T-helper 22 cell (primary cell): ENCODE results near the gene HOXD12.

Experiments
- DNase-seq: peaks from one replicate; pipeline ENCODE4 v3.0.0-alpha.2; 2020; ENCODE audit warnings: low read depth

The HOXD12 gene

DNA sequence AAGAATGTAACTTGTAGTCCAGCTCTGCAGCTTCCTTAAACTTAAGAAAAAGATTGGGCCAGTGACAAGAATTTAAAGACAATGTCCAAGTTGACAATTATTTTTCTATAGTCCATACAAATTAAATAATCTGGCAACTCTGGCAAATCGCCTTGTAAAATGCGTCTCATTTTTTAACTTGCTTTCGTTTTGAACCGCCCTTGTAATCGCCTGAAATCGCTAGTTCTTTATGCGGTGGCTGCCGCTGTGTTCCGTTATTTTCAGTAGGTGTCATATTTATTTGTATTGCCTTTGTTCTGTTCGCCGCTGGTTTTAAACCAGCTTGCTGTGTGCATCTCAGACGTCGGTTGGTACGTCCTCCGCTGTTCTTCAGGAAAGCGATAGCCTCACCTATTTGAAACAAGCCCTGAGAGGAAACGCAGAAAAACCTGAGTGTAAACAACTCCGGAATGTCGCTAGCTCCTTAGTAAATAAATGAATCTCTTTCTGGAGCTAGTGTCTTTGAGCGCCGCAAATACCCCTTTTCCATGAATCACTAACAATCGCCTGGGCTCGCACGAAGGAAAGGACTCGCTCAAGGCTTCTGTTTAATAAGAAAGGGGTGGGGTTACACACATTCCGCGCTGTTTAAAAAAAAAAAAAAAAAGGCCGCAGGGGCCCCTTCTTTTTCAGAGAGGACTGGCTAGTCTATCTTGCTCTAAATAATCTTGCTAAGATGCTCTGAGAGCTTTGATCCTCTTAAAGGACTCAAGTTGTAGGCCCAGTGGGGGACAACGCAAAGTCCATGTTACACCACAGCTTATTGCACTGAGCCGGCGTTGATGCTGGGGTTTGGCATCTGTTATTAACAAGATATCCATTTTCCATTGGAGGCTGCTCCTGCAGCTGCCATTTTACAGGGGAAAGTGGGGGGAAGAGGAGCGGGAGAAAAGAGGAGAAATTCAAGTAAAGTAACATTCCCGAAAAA is 32.9 kb downstream of the HOXD12 start:
- DNase-seq, result no peak

DNA sequence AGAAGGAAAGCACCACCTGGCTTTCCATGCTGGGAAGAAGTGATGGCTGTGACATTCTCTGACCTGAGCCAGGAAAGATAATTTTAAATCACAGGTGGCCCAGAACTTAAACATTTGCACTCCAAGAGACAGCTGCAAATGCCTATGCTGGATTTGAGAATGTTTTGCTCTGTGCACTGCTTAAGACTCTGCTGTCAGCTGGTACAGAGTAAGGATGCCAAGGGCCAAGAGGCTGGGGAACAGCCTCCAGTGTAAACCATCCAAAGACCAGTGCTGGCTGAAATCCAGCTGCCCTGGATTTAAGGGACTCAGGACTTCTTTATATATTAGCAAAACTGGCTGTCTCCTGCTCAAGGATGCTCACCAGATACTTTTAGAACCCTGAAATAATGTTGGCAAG is 33.8 kb downstream of the HOXD12 start:
- DNase-seq, result no peak

DNA sequence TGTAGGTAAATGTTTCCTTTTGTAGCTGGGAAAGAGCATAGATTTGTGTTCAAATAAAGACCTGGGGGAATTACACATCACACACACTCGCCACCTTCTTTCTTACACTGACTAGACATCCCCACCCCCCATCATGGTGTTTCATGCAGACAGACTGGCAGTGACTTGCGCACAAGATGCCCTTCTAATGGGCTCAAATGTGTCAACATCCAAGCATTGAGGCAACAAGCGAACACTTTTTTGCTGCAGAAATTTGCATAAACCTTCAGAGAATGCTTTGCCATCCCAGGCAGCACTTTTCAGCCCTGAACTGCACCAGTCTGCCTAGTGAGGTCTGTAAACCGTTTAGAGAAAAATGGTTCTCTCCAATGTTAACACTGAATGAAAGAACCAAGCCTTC is 34.4 kb downstream of the HOXD12 start:
- no peak for DNase-seq

DNA sequence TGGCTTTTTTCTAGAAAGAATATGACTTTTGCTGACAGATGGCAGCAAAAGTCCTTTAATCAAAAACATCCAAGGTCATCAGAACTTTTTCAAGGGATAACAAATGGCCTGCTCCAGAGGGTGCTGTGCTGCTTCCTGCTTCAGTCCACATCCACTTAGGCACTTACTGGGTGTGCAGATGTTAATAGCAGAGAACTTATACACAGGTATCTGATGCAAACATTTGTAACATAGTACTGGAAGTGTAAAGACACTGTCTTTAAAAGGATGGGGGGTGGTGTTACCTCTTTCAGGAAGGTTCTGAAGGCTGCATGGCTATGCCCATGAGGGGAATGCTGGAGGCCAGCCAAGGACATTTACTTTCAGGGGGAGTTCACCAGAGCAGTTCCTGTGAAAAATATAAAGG is 35.4 kb downstream of the HOXD12 start:
- no peak for DNase-seq

DNA sequence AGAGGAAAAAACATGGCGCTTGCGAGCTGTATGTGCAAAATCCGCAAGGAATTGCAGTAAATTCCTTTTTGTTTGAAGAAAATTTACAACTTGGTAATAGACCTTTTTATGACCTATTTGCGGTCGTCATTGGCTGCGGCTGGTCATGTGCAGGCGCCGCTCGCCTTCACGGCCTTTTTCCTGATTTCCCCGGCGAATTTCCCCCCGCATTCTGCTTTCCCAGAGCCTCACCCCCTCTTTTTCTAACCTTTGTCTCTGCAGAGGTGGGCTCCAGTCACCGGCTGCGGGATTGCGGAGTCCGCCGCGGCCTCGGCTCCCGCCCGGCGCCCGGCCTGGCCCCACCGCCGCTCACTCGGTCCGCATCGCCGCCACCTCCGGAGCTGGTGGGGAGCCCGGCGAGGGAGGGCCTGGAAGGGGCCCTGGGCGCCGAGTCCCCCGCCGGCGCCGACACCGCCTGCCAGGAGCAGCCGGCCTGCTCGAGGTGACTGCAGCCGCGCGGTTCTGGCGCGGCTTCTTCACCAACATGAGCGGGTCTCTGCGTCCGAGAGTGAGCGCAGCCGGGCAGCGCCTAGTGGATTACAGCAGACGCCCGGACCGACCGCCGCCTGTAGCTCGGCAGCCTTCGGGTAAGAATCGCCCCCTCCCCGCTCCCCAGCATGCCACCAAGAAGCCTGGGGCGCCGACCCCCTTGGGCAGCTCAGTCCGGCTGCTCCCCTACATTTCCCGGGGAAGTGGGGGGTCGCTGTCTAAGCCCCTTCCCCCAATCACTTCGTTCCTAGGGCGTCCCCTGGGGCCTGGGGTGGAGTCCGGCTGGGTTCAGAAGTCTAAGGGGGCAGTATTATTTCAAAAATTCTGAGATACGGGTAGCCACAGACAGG is 37.0 kb downstream of the HOXD12 start:
- no peak for DNase-seq

DNA sequence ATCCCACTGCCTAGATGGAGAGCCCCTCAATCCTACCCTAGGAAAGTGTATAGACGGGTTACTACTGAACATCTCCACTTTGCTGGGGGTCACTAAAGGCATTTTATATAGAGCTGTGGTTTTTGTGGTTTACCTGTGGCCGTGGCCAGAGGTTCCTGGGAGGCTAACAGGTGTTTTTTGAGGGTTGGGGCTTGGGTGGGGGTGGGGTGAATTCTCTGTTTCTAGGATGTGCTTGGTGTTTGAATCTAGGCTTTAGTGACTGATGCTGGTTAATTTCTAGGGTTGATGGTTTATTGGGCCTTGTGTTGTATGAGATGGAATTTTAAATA is 37.6 kb downstream of the HOXD12 start:
- no peak for DNase-seq

DNA sequence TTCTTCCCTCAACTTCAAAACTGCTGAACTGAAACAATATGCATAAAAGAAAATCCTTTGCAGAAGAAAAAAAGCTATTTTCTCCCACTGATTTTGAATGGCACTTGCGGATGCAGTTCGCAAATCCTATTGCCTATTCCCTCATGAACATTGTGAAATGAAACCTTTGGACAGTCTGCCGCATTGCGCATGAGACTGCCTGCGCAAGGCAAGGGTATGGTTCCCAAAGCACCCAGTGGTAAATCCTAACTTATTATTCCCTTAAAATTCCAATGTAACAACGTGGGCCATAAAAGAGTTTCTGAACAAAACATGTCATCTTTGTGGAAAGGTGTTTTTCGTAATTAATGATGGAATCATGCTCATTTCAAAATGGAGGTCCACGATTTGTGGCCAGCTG is 38.3 kb downstream of the HOXD12 start:
- no peak for DNase-seq

DNA sequence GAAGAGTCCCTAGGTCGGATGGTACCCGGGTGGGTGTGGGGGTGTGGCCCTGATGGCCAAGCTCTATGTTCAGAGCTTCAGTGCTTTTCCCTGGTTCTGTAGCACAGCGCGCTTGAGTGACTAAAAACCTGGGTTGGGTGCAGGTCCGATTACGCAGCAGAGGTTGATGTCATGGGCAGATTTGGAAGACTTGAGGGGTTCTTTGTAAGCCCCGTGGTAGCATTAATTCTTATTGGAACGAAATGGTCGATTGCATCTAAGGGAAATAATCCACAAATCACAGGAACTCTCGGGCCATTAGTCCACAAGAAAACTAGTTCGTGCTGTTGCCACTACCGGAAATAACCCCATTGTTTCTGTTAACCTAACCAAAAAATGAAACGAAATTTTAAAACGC is 38.9 kb downstream of the HOXD12 start:
- no peak for DNase-seq

DNA sequence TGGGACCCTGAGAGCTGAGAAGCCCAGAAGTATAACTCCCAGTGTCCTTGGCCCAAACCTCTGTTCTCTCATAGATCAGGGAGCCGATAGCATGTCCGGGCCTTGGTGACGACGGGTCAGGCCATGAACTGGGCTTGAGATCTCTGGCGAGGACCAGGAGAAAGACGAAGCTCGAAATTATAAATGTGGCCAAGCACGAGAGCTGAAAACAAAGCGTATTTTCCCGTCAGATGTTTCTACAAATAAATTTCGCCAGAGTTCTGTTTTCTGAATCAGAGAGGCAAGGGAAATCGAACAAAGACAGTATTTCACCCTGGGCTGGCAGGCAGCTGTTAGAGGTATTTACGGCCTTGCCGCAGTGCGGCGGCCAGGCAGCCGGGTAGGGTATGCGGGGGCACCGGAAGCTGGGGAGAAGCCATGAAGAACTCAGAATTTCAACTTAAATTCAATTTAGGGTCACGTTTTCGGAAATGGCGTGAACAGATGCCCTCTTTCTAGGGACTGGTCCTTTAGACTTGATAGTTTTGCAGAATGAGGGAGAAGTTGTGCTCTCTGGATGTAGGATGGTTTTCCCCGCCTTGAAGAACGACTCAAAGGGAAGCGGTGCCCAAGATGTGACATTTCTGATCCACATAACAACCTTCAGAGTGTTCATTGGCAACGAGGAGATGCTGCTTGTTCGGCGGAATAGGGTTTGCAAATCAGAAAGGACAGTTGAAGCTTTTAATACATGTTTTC is 39.5 kb downstream of the HOXD12 start:
- DNase-seq, result no peak

DNA sequence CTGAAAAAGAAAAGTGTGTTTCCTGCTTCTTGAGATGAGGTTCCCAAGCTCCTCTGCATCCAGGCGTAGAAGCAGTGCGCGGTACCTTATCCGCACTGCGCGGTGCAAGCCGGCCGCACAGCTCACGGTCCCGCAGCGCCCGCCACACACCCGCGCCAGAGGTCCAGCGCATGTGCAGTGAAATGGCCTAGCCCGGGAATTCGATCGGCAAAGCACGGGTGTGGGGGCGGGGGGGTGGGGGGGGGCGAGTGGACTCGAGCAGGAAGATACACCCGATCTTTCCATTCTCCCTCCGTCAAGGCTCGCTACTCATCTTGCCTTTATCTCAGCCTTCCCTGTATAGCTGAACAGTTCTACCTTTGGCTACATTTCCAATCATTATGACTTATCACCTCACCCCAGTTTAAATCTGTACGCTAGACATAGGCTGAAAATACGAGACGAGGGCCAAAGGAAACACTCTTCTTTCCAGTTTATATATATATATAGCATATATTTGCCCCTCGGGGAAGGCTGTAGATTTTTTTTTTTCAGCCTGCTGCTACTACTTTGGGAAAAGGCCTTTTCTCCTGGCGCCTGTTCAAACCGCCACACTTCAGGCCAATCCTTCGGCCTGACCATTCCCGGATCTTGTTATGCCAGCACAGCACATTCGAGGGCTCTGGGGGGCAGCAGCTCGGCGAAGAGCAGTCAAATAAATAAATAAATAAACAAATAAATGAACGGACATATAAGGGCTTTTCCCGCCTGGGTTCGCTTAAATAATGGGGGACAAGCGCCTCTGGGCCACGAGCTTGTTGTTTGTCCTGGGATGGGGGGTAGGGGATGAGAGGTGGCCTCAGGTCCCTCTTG is 40.3 kb downstream of the HOXD12 start:
- DNase-seq, result no peak

DNA sequence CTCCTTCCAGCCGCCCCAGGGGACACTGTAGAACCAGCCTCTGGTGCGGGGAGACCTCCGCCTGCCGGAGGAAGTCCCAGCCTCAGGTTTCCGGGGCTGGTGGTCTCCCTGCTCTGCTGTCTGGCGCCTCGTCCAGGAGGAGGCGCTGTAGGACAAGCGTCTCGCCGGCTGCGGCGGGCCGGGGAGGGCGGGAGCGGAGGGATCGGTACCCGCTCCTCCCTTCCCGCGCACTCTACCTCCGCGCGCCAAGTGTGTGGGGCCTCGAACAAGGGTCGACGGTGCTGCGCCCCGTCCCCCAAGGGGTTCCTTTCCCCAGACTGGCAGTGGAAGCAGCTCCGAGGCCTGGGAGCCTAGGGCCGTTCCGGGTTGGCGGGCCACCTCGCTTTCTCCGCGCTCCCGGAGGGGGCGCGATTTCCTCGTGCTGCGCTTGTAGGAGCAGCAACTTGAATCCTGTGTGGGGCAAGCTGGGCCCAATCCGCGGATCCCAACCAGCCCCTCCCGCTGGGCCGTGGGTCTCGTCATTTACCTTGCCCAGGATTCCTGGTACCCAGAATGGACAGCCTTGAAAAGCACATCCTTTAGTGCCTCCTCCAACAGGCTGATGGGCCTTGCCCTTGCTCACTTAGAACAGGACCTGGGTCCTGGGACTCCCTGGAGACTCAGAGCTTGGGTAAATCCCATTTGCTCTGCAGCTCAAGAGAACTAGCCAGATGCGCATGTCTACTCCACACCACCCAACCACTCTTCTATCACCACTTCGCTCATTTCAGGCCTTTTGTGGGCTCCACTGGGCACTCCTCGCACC is 41.1 kb downstream of the HOXD12 start:
- DNase-seq, result peak; percentile 11

DNA sequence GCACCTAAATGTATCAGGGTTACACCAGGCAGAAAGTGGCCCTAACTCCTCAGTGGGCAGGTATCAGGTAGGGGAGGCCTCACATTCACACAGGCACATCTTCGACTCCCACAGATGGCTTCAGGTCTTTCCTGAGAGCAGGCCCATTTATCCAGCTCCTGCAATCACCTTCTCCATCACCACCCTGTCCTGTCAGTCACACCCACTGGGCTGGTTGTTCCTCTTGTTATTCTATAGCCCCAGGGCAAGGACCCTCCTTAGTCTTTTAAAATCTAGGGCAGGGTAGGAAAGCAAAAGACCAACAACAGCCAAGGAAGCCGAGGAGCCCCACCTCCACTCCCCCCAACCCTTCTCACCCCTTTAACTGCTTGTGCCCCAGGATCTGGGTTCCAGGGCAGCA is 42.7 kb downstream of the HOXD12 start:
- no peak for DNase-seq

DNA sequence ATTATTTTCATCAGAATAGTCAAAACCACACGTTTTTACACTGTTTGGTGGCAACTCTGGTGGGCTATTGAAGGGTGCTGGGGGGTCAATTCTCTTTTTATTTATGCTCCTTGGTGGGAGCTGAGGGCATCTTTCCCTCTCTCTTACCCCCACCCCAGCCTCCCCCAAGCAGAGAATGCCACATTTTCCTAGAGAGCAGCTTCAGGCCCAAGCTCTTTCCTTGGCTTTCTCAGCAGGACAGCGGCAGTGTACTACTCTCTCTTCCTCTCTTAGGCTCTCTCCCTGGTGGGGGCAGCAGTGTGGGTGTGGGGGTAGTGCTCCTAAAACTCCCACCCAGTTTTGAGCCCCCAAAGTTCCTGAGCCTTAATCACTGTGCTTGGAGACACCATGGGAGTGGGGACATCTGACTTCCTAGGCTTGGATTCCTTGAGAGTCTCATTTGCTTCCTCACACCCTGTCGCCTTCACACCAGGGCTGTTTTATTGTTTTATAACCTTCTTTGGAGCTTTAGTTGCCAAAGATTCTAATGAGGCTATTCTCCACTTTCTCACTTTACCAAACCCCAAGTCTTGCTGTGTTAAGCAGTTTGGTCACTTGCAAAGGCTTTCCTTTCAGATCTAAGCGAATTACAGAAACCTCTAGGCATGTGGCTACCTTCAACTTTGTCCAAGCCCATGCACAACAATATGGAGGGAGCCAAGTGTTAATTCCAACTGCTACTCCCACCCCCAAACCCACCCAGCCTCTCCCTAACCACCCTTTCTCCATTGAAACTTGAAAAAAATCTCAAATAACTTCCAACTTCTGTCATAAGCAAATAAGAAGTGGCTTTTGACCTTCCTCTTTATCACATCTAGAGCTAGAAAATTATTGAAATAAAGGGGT is 45.7 kb downstream of the HOXD12 start:
- no peak for DNase-seq

DNA sequence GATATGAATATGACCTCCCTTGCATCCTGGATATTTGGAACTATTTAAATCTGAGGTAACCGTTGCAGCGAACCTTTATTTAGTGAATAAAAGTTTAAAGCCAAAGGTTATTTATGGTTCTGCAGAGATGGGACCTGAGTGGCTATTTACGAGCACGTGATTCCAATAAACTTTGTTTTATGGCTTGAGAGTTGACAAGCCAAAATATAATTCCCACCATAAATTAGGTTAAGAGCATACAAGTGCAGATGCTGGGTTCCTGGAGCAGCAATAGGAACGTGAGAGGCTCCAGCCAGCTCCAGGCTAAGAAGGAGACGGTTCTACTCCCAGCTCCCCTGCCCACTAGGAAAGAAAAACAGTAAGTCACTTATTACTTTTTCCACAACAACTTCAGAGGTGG is 46.5 kb downstream of the HOXD12 start:
- no peak for DNase-seq

DNA sequence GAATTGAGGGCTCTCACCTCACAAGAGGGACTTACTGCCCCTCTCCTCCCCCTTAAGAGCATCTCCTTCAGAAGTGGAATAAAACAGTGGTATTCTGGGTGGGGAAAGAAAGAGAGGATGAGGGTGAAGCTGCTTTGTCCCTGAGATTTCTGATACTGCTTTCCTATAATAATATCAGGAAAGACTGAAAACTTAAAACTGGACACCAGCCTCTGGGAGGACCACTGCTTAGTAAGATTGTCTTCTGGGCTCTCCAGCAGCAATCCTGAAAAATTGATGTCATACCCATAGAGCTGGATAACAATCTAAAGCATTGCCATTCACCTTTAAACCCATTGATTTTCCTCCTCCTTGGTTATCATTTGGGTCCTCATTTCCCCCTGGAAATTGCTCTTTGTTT is 47.0 kb downstream of the HOXD12 start:
- DNase-seq, result no peak

DNA sequence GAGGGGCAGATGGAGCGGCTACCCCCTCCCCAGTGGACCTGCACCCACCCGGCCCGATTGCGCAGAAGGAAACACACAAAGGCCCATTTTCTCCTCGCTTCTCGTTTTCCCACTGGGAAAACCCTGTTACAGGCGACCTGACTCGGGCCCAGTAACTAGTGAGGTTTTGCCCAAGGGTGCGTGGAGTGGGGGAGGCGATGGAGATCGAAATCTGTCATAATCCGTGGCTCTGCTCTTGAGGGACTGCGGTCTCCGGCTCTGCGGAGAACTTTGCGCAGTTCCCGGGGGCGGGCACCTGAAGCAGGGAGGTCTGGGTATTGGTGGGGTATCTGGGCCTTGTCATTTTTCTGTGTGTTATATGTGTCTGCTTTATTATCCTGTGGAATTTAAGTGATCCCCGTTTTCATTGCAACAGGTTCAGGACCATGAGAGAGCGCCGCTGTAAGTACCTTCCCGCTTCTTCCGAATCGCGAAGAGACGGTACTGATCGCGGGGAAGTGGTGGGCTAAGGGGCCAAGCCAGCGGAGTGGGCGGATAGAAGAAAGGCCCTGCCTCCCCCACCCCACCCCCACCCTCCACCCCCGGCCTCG is 47.7 kb downstream of the HOXD12 start:
- DNase-seq, result no peak

DNA sequence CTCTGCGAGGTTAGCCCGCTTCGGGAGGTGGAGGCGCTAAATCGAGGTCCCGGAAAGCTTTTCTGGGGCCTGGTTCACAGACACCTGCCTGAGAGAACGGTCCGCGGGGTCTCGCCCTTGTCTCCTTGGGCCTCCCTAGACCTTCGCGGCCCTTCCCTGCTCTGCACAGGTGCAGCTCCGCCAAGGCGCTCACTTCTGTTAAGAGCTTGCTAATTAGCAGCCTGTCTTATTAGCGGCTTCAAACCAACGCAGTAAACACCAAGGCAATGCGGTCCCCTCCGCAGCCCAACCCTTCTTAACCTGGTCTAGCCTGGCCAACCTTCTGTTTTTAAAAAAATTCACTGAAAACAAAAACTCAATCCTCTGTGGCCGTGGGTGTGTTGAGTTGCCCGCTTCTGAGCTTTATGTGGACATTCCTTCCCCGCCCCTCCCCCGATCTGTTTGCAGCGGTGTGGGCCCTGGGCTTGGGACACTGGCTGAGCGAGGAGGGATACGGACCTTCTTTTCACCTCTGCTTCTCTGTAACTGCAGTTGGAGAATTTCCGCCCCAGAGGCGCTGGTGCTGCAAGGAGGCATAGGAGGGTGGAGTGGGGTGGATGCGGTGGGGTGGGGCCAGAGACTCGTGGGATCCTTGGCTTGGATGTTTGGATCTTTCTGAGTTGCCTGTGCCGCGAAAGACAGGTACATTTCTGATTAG is 48.4 kb downstream of the HOXD12 start:
- no peak for DNase-seq

DNA sequence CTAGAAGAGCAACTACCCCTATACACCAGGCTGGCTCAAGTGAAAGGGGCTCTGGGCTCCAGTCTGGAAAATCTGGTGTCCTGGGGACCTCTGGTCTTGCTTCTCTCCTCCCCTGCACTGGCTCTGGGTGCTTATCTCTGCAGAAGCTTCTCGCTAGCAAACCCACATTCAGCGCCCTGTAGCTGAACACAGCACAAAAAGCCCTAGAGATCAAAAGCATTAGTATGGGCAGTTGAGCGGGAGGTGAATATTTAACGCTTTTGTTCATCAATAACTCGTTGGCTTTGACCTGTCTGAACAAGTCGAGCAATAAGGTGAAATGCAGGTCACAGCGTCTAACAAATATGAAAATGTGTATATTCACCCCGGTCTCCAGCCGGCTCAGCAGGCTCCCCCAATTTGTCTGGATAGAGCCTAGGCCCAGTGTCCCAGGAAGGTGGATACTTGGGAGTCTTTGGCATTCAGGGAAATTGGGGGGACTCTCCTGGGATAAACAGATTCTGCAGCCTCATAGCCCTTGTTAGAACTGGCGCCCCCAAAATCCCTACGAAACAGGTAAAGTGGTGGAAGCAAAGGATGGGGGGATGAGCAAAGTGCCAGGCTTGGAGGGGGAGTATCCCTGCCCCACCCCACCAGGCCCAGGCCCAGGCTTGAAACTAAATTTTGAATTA is 49.3 kb downstream of the HOXD12 start:
- no peak for DNase-seq
